ENCODE measurements around the gene TYW1B.
"Not testable (repeated sequence)": the region's sequence is repeated elsewhere in the genome, so short reads cannot be mapped to it uniquely, and the experiment has no call there.

TYW1B gene

DNA sequence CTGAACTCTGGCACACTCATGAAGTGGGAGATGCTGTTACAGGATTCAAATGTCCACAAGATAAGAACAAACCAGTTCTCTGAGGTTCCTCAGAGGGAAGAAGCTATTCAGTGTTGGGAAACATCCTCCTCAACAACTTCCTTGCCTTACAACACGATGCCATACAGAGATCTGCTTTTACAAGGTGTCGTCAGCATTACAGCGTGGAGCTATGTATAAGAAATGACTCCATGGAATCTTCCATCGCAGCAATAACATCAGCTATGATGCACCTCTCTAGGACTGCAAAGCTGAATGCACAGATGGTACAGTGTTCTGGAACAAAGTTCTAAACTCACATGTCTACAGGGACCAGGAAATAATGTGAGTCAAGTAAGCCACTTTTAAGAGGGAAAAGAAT lies 122.3 kb downstream of the TYW1B start:
- not testable (repeated sequence) for H2BK12ac ChIP-seq (ENCODE audit: low read length in 2 of 2); H2BK15ac ChIP-seq (ENCODE audit: low read depth, poor library complexity, severe bottlenecking); H3K27me3 ChIP-seq (ENCODE audit: control insufficient read depth in 1 of 2, insufficient read depth in 1 of 2, low read length in 2 of 2); H3K18ac ChIP-seq (ENCODE audit: low read depth in 1 of 2, low read length in 2 of 2); DNase-seq; H3K27ac ChIP-seq (ENCODE audit: low read length, poor library complexity, severe bottlenecking); H2AFZ ChIP-seq (ENCODE audit: low read depth, low read length); H3K14ac ChIP-seq (ENCODE audit: low read length in 2 of 2); H2BK5ac ChIP-seq (ENCODE audit: low read depth, low read length, poor library complexity, severe bottlenecking); H3K4me3 ChIP-seq (ENCODE audit: insufficient read depth in 1 of 2, low read depth in 1 of 2, low read length in 2 of 2); H2AK5ac ChIP-seq (ENCODE audit: low read length, severe bottlenecking); H3K9me3 ChIP-seq (ENCODE audit: control insufficient read depth, low read length); H3K23ac ChIP-seq (ENCODE audit: low read length in 2 of 2); H3K79me1 ChIP-seq (replicated peaks; ENCODE audit: low read length, poor library complexity, severe bottlenecking); H3K9ac ChIP-seq (ENCODE audit: low read length); H3K4ac ChIP-seq (ENCODE audit: low read depth in 1 of 2, low read length in 2 of 2); H4K8ac ChIP-seq (ENCODE audit: low read length); H3K36me3 ChIP-seq (ENCODE audit: control insufficient read depth in 1 of 2, insufficient read depth in 2 of 2, low read depth in 1 of 2, low read length in 2 of 2); H4K91ac ChIP-seq (ENCODE audit: low read length); H3K4me2 ChIP-seq (ENCODE audit: low read length, poor library complexity, severe bottlenecking); H2BK120ac ChIP-seq (ENCODE audit: low read depth, low read length); H3K4me1 ChIP-seq (ENCODE audit: control insufficient read depth, insufficient read depth, low read depth, low read length)
- WGBS: 100% methylated on average over 4 of the region's 4 CpGs

DNA sequence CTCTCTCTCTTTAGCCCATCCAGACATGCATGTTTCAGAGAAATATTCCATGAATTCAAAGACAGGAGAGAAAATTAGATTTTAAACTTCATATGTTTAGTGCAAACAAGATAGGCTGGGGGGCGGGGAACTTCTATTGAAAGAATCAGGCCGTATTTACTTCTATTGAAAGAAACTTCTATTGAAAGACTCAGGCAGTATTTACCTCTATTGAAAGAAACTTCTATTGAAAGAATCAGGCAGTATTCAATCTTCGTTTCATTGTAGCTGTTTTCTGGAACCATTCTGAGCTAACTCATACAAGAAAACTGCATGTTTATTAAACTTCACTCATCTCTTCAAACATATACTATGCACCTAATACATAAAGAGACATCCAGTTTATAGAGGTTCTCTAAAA lies 123.1 kb downstream of the TYW1B start:
- no peak overlapping the region for H2BK15ac ChIP-seq (ENCODE audit: low read depth, poor library complexity, severe bottlenecking)
- WGBS: 100% methylated on average over 1 of the region's 3 CpGs
- H3K27ac ChIP-seq (ENCODE audit: low read length, poor library complexity, severe bottlenecking): no peak overlapping the region
- H3K4me2 ChIP-seq (ENCODE audit: low read length, poor library complexity, severe bottlenecking): no peak overlapping the region
- H2BK120ac ChIP-seq (ENCODE audit: low read depth, low read length): no peak overlapping the region
- no peak overlapping the region for H2AK5ac ChIP-seq (ENCODE audit: low read length, severe bottlenecking)
- H4K91ac ChIP-seq (ENCODE audit: low read length): no peak overlapping the region
- no peak overlapping the region for H3K23ac ChIP-seq (ENCODE audit: low read length in 2 of 2)
- DNase-seq: no peak
- H3K36me3 ChIP-seq (ENCODE audit: control insufficient read depth in 1 of 2, insufficient read depth in 2 of 2, low read depth in 1 of 2, low read length in 2 of 2): no peaks in the 10 kb centered on the region
- no peak overlapping the region for H3K4ac ChIP-seq (ENCODE audit: low read depth in 1 of 2, low read length in 2 of 2)
- no peak overlapping the region for H3K4me3 ChIP-seq (ENCODE audit: insufficient read depth in 1 of 2, low read depth in 1 of 2, low read length in 2 of 2)
- H3K79me1 ChIP-seq (replicated peaks; ENCODE audit: low read length, poor library complexity, severe bottlenecking): no peaks in the 10 kb centered on the region
- no peak overlapping the region for H2AFZ ChIP-seq (ENCODE audit: low read depth, low read length)
- H3K9ac ChIP-seq (ENCODE audit: low read length): no peak overlapping the region
- no peaks in the 10 kb centered on the region for H3K9me3 ChIP-seq (ENCODE audit: control insufficient read depth, low read length)
- H3K14ac ChIP-seq (ENCODE audit: low read length in 2 of 2): no peak overlapping the region
- H3K4me1 ChIP-seq (ENCODE audit: control insufficient read depth, insufficient read depth, low read depth, low read length): no peaks in the 10 kb centered on the region
- H3K27me3 ChIP-seq (ENCODE audit: control insufficient read depth in 1 of 2, insufficient read depth in 1 of 2, low read length in 2 of 2): no peaks in the 10 kb centered on the region
- no peak overlapping the region for H4K8ac ChIP-seq (ENCODE audit: low read length)
- H2BK12ac ChIP-seq (ENCODE audit: low read length in 2 of 2): no peak overlapping the region
- H3K18ac ChIP-seq (ENCODE audit: low read depth in 1 of 2, low read length in 2 of 2): no peak overlapping the region
- no peak overlapping the region for H2BK5ac ChIP-seq (ENCODE audit: low read depth, low read length, poor library complexity, severe bottlenecking)

DNA sequence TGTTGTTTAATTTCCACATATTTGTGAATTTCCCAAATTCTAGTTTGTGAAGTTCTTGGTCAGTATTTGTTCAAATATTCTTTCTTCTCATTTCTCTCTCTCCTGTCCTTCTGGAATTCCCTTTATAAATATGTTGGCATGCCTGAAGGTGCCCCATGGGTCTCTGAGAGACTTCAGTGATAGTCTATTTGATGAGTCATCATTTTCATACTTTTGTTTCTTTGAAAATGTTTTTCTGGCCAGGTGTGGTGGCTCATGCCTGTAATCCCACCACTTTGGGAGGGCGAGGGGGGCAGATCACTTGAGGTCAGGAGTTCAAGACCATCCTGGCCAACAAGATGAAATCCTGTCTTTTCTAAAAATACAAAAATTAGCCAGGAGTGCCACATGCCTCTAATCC lies 127.5 kb downstream of the TYW1B start:
- not testable (repeated sequence) for H2AK5ac ChIP-seq (ENCODE audit: low read length, severe bottlenecking); H3K36me3 ChIP-seq (ENCODE audit: control insufficient read depth in 1 of 2, insufficient read depth in 2 of 2, low read depth in 1 of 2, low read length in 2 of 2); H3K14ac ChIP-seq (ENCODE audit: low read length in 2 of 2); H4K8ac ChIP-seq (ENCODE audit: low read length); H3K23ac ChIP-seq (ENCODE audit: low read length in 2 of 2); H3K79me1 ChIP-seq (replicated peaks; ENCODE audit: low read length, poor library complexity, severe bottlenecking); H3K4me1 ChIP-seq (ENCODE audit: control insufficient read depth, insufficient read depth, low read depth, low read length); H3K27me3 ChIP-seq (ENCODE audit: control insufficient read depth in 1 of 2, insufficient read depth in 1 of 2, low read length in 2 of 2); H3K4me2 ChIP-seq (ENCODE audit: low read length, poor library complexity, severe bottlenecking); H2AFZ ChIP-seq (ENCODE audit: low read depth, low read length); H3K4me3 ChIP-seq (ENCODE audit: insufficient read depth in 1 of 2, low read depth in 1 of 2, low read length in 2 of 2); H4K91ac ChIP-seq (ENCODE audit: low read length); H3K18ac ChIP-seq (ENCODE audit: low read depth in 1 of 2, low read length in 2 of 2); H2BK5ac ChIP-seq (ENCODE audit: low read depth, low read length, poor library complexity, severe bottlenecking); H2BK12ac ChIP-seq (ENCODE audit: low read length in 2 of 2); H3K9ac ChIP-seq (ENCODE audit: low read length); H2BK15ac ChIP-seq (ENCODE audit: low read depth, poor library complexity, severe bottlenecking); H3K4ac ChIP-seq (ENCODE audit: low read depth in 1 of 2, low read length in 2 of 2); DNase-seq; H2BK120ac ChIP-seq (ENCODE audit: low read depth, low read length); H3K9me3 ChIP-seq (ENCODE audit: control insufficient read depth, low read length); H3K27ac ChIP-seq (ENCODE audit: low read length, poor library complexity, severe bottlenecking)
- 100% methylated on average over 1 of the region's 1 CpG for WGBS

DNA sequence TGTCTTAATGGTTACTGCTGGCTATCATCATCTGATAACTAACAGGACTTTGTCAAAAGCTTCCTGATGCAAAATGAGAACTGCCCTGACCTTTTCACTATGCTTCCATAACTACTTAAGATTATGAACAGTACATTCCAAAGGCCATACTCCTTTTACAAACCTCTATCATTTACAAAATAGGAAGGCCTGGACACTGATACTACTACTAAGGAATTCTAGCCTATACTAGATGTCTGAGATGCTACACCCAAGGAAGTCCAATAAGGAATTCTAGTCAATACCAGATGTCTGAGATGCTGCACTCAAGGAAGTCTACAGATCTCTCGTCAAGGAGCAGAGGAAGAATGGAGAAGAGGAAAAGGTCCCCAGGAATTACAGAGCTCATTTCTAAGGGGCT lies 130.9 kb downstream of the TYW1B start:
- H2BK12ac ChIP-seq (ENCODE audit: low read length in 2 of 2); H2AFZ ChIP-seq (ENCODE audit: low read depth, low read length); H3K9me3 ChIP-seq (ENCODE audit: control insufficient read depth, low read length); H2BK120ac ChIP-seq (ENCODE audit: low read depth, low read length); H3K23ac ChIP-seq (ENCODE audit: low read length in 2 of 2); H4K8ac ChIP-seq (ENCODE audit: low read length); H4K91ac ChIP-seq (ENCODE audit: low read length); H3K27ac ChIP-seq (ENCODE audit: low read length, poor library complexity, severe bottlenecking); H3K4me3 ChIP-seq (ENCODE audit: insufficient read depth in 1 of 2, low read depth in 1 of 2, low read length in 2 of 2); H3K4me2 ChIP-seq (ENCODE audit: low read length, poor library complexity, severe bottlenecking); H3K36me3 ChIP-seq (ENCODE audit: control insufficient read depth in 1 of 2, insufficient read depth in 2 of 2, low read depth in 1 of 2, low read length in 2 of 2); H2BK15ac ChIP-seq (ENCODE audit: low read depth, poor library complexity, severe bottlenecking); H3K4ac ChIP-seq (ENCODE audit: low read depth in 1 of 2, low read length in 2 of 2); H3K79me1 ChIP-seq (replicated peaks; ENCODE audit: low read length, poor library complexity, severe bottlenecking); H3K18ac ChIP-seq (ENCODE audit: low read depth in 1 of 2, low read length in 2 of 2); H3K27me3 ChIP-seq (ENCODE audit: control insufficient read depth in 1 of 2, insufficient read depth in 1 of 2, low read length in 2 of 2); H2AK5ac ChIP-seq (ENCODE audit: low read length, severe bottlenecking); H3K4me1 ChIP-seq (ENCODE audit: control insufficient read depth, insufficient read depth, low read depth, low read length); H3K14ac ChIP-seq (ENCODE audit: low read length in 2 of 2); H3K9ac ChIP-seq (ENCODE audit: low read length); H2BK5ac ChIP-seq (ENCODE audit: low read depth, low read length, poor library complexity, severe bottlenecking): not testable (repeated sequence)
- no CpG with 5 or more reads among the region's 1 CpG for WGBS
- peak; percentile 66 for DNase-seq
